SK-N-SH treated with all-trans-retinoic acid at 6 μM for 48 hours (cell line): ENCODE measurements around the gene JAK1.
"Not testable (repeated sequence)": the region's sequence is repeated elsewhere in the genome, so short reads cannot be mapped to it uniquely, and the experiment has no call there.

ENCODE experiments used
- ARNTL ChIP-seq: fragments of 450-650 bp; formaldehyde crosslinking; IDR thresholded peaks from 2 replicates; pipeline ENCODE4 v1.5.0; 2020; ENCODE audit warnings: low read depth, mild to moderate bottlenecking, moderate library complexity, borderline replicate concordance
- BACH2 ChIP-seq: fragments of 250-450 bp; sonication (Bioruptor Pico); IDR thresholded peaks from 2 replicates; pipeline ENCODE4 v1.9.0; 2021; ENCODE audit warnings: mild to moderate bottlenecking, borderline replicate concordance
- CREB5 ChIP-seq: fragments of 250-450 bp; sonication (Bioruptor Pico); IDR thresholded peaks from 2 replicates; pipeline ENCODE4 v1.5.1; 2020; ENCODE audit warnings: low read depth, mild to moderate bottlenecking, moderate library complexity
- ISL1 ChIP-seq: fragments of 250-450 bp; sonication (Bioruptor Pico); IDR thresholded peaks from 2 replicates; pipeline ENCODE4 v2.1.2; 2022; ENCODE audit warnings: mild to moderate bottlenecking, moderate library complexity
- PATZ1 ChIP-seq: fragments of 250-450 bp; sonication (Bioruptor Pico); IDR thresholded peaks from 2 replicates; pipeline ENCODE4 v1.8.0; 2020; ENCODE audit warnings: mild to moderate bottlenecking, moderate library complexity, borderline replicate concordance
- POU6F1 ChIP-seq: fragments of 250-450 bp; sonication (Bioruptor Pico); IDR thresholded peaks from 2 replicates; pipeline ENCODE4 v1.8.0; 2021; ENCODE audit warnings: low read depth, mild to moderate bottlenecking, moderate library complexity, borderline replicate concordance
- TSHZ2 ChIP-seq: fragments of 250-450 bp; sonication (Bioruptor Pico); IDR thresholded peaks from 2 replicates; pipeline ENCODE4 v1.5.0; 2020; ENCODE audit warnings: mild to moderate bottlenecking, moderate library complexity
- ZFP3 ChIP-seq: fragments of 250-450 bp; sonication (Bioruptor Pico); IDR thresholded peaks from 2 replicates; pipeline ENCODE4 v1.5.0; 2020; ENCODE audit warnings: mild to moderate bottlenecking, moderate library complexity
- ZFP30 ChIP-seq: fragments of 450-650 bp; formaldehyde crosslinking; IDR thresholded peaks from 2 replicates; pipeline ENCODE4 v1.5.0; 2022; ENCODE audit warnings: mild to moderate bottlenecking, moderate library complexity
- ZNF565 ChIP-seq: fragments of 450-650 bp; formaldehyde crosslinking; conservative IDR thresholded peaks from 2 replicates; pipeline ENCODE4 v1.5.0; 2020; ENCODE audit warnings: low read depth, mild to moderate bottlenecking, moderate library complexity

GRCh38 chr1:64998425-64998948 lies 32.1 kb upstream of the JAK1 start:
- not testable (repeated sequence) for TF ChIP-seq PATZ1; CREB5 (CRISPR knock-in tag); ISL1 (CRISPR knock-in tag); ZFP3 (CRISPR knock-in tag); ZNF565 (CRISPR knock-in tag); POU6F1 (CRISPR knock-in tag); ZFP30 (CRISPR knock-in tag); BACH2; TSHZ2 (CRISPR knock-in tag); ARNTL
